Activated naive CD8-positive, alpha-beta T cell treated with anti-CD3 and anti-CD28 coated beads, Interleukin-2, amount 50 U/mL, for 16 hours (primary cell): Measurements from ENCODE around the gene TP53BP1.
"Not testable (repeated sequence)": the region's sequence is repeated elsewhere in the genome, so short reads cannot be mapped to it uniquely, and the experiment has no call there.

Source experiments
- DNase-seq: peaks from one replicate; pipeline ENCODE4 v3.0.0-alpha.2; 2020; ENCODE audit warnings: low read depth, low spot score

Gene TP53BP1

GRCh38 chr15:43492673-43493601 lies at the start of gene TP53BP1:
TSS of gene TP53BP1 (minus strand) at chr15:43493156. CDS start at chr15:43493043, 113 bp downstream.
- DNase-seq = peak; percentile 87

DNA sequence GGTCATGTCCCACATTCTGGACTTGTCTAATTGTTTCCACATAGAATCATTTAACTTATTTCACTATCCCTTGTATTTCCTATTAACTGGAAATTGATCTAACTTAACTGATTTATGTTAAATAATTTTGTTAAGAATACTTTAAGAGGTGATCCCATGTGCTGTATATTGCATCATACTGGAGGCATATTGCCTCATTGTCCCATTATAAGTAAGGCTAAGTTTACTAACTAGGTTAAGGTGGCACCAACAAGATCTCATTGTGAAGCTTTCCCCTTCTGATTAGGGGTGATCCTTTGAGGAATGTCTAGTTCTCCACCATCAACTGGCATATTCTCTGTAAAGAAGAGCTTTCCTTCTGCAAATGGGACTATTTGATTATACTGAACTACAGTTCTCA lies 48.8 kb upstream of the TP53BP1 start:
- no peak for DNase-seq

DNA sequence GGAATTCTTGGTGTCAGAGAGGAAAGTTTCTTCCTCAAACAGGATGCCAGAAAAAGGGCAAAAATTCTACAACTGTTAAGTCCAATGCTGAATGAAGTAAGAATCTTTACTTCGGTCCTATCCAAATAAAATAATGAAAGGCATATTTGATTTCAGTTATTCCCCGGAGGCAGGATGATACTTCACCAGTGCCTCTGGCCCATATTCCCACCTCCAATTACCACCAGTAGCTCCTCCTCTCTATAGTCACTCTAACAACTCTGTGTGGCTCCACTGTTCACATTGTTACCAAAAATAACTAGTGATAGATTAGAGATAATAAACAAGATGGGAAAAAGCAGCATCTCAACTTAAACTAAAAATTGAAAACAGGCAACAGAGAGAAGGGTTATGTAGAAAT lies 45.1 kb upstream of the TP53BP1 start:
- DNase-seq = no peak

- no peak for DNase-seq
Measured at GRCh38 chr15:43534897-43535296, 41.9 kb upstream of the TP53BP1 start.

- not testable (repeated sequence) for DNase-seq
Measured at GRCh38 chr15:43532826-43533225, 39.9 kb upstream of the TP53BP1 start.

DNA sequence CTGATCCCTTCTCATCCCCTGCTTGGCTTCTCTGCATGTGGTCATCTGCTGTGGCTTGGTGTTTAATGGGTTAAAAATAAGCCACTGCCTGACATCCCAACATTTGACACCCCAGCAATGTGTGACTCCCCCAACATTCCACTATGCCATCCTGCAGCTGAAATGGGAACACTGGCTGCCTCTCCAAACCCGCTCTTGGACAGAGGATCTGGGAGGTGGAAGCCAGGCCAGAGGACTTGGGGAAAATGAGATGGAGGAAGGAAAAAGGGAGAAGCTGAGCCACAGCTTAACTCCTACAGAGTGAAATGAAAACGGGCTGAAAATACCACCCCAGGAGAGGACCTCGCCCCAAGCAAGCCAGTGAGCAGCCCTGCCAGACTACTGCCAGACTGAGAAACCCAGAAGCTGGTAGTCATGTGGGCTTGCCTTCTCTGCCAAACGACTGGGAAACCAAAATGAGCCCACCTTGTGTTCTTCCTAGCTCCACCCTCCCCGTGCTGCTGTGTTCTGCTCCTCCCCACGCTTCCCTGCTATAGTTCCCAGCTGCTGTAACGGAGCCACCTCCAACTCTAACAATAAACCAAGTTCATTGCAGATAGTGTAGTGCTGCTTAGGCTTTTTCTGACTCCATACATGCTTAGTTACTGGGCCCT lies 38.2 kb upstream of the TP53BP1 start:
- DNase-seq = no peak

DNA sequence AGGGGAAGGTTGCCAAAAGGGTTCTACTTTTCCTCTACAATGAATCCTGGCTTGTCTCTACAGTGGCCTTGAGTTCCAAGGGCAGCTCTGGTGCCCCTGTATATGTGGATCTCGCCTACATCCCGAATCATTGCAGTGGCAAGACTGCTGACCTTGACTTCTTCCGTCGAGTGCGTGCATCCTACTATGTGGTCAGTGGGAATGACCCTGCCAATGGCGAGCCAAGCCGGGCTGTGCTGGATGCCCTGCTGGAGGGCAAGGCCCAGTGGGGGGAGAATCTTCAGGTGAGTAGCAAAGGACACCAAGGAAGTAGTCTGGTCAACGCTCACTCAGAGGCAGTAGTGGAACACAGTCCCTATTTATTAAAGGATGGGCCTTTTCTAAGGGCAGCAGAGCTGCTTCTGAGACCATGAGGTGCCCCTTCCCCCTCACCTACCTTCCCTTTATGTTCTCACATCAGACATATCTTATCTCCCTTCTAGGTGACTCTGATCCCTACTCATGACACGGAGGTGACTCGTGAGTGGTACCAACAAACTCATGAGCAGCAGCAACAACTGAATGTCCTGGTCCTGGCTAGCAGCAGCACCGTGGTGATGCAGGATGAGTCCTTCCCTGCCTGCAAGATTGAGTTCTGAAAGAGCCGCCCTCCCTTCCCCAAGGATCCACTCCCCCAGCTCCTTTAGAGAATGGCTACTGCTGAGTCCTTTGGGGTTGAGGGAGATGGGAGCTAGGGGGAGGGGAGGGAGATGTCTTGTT lies 36.8 kb upstream of the TP53BP1 start:
- no peak for DNase-seq

DNA sequence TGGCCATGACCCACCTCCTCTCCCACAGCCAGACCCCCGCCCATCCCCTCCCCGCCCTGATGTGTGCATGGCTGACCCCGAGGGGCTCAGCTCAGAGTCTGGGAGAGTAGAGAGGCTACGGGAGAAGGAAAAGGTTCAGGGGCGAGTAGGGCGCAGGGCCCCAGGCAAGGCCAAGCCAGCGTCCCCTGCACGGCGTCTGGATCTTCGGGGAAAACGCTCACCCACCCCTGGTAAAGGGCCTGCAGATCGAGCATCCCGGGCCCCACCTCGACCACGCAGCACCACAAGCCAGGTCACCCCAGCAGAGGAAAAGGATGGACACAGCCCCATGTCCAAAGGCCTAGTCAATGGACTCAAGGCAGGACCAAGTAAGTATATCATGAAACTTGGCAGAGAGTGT lies 36.2 kb upstream of the TP53BP1 start:
- DNase-seq = no peak

DNA sequence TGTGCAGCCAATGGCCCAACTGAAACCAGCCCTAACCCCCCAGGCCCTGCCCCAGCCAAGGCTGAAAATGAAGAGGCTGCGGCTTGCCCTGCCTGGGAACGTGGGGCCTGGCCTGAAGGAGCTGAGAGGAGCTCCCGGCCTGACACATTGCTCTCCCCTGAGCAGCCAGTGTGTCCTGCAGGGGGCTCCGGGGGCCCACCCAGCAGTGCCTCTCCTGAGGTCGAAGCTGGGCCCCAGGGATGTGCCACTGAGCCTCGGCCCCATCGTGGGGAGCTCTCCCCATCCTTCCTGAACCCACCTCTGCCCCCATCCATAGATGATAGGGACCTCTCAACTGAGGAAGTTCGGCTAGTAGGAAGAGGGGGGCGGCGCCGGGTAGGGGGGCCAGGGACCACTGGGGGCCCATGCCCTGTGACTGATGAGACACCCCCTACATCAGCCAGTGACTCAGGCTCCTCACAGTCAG lies 35.6 kb upstream of the TP53BP1 start:
- DNase-seq = no peak

- DNase-seq = no peak
Measured at GRCh38 chr15:43527802-43528541, 35.0 kb upstream of the TP53BP1 start.

- no peak for DNase-seq
Measured at GRCh38 chr15:43527016-43527801, 34.3 kb upstream of the TP53BP1 start.

- DNase-seq = no peak
Measured at GRCh38 chr15:43526261-43526930, 33.4 kb upstream of the TP53BP1 start.

DNA sequence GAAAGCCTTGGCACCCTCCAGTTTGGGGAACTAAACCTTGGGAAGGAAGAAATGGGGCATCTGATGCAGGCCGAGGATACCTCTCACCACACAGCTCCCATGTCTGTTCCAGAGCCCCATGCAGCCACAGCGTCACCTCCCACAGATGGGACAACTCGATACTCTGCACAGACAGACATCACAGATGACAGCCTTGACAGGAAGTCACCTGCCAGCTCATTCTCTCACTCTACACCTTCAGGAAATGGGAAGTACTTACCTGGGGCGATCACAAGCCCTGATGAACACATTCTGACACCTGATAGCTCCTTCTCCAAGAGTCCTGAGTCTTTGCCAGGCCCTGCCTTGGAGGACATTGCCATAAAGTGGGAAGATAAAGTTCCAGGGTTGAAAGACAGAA lies 32.2 kb upstream of the TP53BP1 start:
- no peak for DNase-seq

GRCh38 chr15:43524254-43524845 lies 31.4 kb upstream of the TP53BP1 start:
- no peak for DNase-seq

- no peak for DNase-seq
Measured at GRCh38 chr15:43523646-43524045, 30.7 kb upstream of the TP53BP1 start.

DNA sequence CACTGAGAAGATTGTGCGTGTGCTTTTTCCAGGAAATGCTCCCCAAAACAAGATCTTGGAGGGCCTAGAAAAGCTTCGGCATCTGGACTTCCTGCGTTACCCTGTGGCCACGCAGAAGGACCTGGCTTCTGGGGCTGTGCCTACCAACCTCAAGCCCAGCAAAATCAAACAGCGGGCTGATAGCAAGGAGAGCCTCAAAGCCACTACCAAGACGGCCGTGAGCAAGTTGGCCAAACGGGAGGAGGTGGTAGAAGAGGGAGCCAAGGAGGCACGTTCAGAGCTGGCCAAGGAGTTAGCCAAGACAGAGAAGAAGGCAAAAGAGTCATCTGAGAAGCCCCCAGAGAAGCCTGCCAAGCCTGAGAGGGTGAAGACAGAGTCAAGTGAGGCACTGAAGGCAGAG lies 29.3 kb upstream of the TP53BP1 start:
- no peak for DNase-seq

DNA sequence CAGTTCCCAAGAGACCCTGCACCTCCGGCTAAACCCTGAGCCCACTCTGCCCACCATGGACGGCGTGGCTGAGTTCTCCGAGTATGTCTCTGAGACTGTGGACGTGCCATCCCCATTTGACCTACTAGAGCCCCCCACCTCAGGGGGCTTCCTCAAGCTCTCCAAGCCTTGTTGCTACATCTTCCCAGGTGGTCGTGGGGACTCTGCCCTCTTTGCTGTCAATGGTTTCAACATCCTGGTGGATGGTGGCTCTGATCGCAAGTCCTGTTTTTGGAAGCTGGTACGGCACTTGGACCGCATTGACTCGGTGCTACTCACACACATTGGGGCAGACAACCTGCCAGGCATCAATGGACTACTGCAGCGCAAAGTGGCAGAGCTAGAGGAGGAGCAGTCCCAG lies 28.5 kb upstream of the TP53BP1 start:
- no peak for DNase-seq

- DNase-seq = no peak
Measured at GRCh38 chr15:43520138-43520537, 27.2 kb upstream of the TP53BP1 start.

DNA sequence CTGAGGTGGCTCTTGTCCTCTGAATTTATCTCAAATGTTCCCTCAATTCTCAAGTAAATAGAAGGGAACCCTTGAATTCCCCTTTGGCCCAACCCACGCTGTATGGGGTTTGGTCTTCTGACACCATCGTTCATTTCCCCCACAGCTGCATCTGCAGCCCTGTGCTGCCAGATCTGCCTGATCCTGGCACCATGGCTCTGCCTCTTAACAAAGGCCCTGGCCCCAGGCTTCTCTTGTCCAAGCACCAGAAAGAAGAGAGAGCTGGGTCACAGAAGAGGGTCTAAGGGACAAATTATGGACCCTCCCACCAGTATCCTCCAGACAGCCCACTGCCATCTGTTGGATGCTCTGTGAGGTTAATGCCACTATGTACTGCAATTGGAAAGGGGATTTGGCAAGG lies 26.2 kb upstream of the TP53BP1 start:
- no peak for DNase-seq
